Activated naive CD4-positive, alpha-beta T cell treated with anti-CD3 and anti-CD28 coated beads, Interleukin-2, amount 50 U/mL, for 72 hours (primary cell): ENCODE measurements around the gene PTPN21. TPM values are rescaled to one million over a fixed set of nuclear protein-coding genes. Genes with fewer than 3 reads are reported as not detected.

Experiments
- ATAC-seq, 2 donors: fragments of 150-1000 bp; cut with Tn5 transposase; 2 replicates each; pipeline ENCODE4 v1.10.0; 2021; ENCODE audit warnings: mild to moderate bottlenecking in 2 of 2, moderate library complexity in 2 of 2
- DNase-seq, 2 donors: peaks; one replicate each; pipeline ENCODE4 v3.0.0; 2021 to 2022; ENCODE audit warnings: low spot score in 2 of 2
- H3K27ac Mint-ChIP-seq, 2 donors: one replicate each; pipeline ENCODE4 v1.8.0; 2022; ENCODE audit warnings: mild to moderate bottlenecking in 2 of 2, mixed read lengths in 2 of 2
- H3K36me3 Mint-ChIP-seq, 2 donors: one replicate each; pipeline ENCODE4 v1.8.0; 2022; ENCODE audit warnings: mixed read lengths in 2 of 2
- H3K9me3 Mint-ChIP-seq, 2 donors: one replicate each; pipeline ENCODE4 v1.8.0; 2022; ENCODE audit warnings: mixed read lengths in 2 of 2
- total RNA-seq, 2 donors: library from RNA; stranded (reverse); gene quantifications; one replicate each; pipeline ENCODE4 v1.2.3, GENCODE V29; 2022

Gene PTPN21
- total RNA-seq = not detected

- Mint-ChIP-seq H3K27ac (no peak within 1 kb of the TSS), H3K36me3 (peaks cover 0 to 5% of the 10 kb centered on the region in 2 donors), H3K9me3 (no peaks in the 10 kb centered on the region)
- peak; percentile 45 to 65 for ATAC-seq
- no peak for DNase-seq
These were observed at the start of gene PTPN21 for GRCh38 chr14:88554457-88555286. Gene PTPN21, minus strand, starts transcription at chr14:88555007. Its CDS starts 4,590 bp downstream, at chr14:88550417.

- DNase-seq = no peak
- Mint-ChIP-seq H3K36me3 (peaks cover 20 to 51% of the 10 kb centered on the region in 2 donors), H3K9me3 (no peaks in the 10 kb centered on the region), H3K27ac (peak overlapping the region in 1 of 2 donors; percentile 76)
- ATAC-seq = no peak
These were observed 49.4 kb upstream of the PTPN21 start for GRCh38 chr14:88604212-88604611.

GRCh38 chr14:88599761-88600439 is 45.1 kb upstream of the PTPN21 start:
- Mint-ChIP-seq H3K36me3 (peaks cover 24 to 35% of the 10 kb centered on the region in 2 donors), H3K9me3 (no peaks in the 10 kb centered on the region), H3K27ac (peak overlapping the region; percentile 82 to 84)
- peak; percentile 94 to 96 for ATAC-seq
- DNase-seq = peak in 1 of 2 donors; percentile 36

- peak overlapping the region; percentile 82 to 84 for H3K27ac Mint-ChIP-seq
- H3K36me3 Mint-ChIP-seq = peaks cover 24 to 35% of the 10 kb centered on the region in 2 donors
- no peaks in the 10 kb centered on the region for H3K9me3 Mint-ChIP-seq
- no peak for DNase-seq
- no peak for ATAC-seq
These were observed 44.5 kb upstream of the PTPN21 start for GRCh38 chr14:88599326-88599725.

GRCh38 chr14:88598097-88598675 is 43.4 kb upstream of the PTPN21 start:
- H3K9me3 Mint-ChIP-seq = no peaks in the 10 kb centered on the region
- DNase-seq (no peak), ATAC-seq (peak in 1 of 2 donors; percentile 32)
- peak overlapping the region in 1 of 2 donors; percentile 24 for H3K27ac Mint-ChIP-seq
- peaks cover 21 to 24% of the 10 kb centered on the region in 2 donors for H3K36me3 Mint-ChIP-seq

GRCh38 chr14:88597601-88598000 is 42.8 kb upstream of the PTPN21 start:
- Mint-ChIP-seq H3K36me3 (peaks cover 20 to 22% of the 10 kb centered on the region in 2 donors), H3K9me3 (no peaks in the 10 kb centered on the region), H3K27ac (peak overlapping the region in 1 of 2 donors; percentile 24)
- DNase-seq = no peak
- no peak for ATAC-seq

GRCh38 chr14:88597038-88597437 is 42.2 kb upstream of the PTPN21 start:
- no peak for ATAC-seq
- H3K27ac Mint-ChIP-seq = peak overlapping the region in 1 of 2 donors; percentile 24
- DNase-seq = no peak
- H3K36me3 Mint-ChIP-seq = peaks cover 17 to 20% of the 10 kb centered on the region in 2 donors
- H3K9me3 Mint-ChIP-seq = no peaks in the 10 kb centered on the region

- ATAC-seq = no peak
- no peak overlapping the region for H3K27ac Mint-ChIP-seq
- no peaks in the 10 kb centered on the region for H3K9me3 Mint-ChIP-seq
- H3K36me3 Mint-ChIP-seq = peaks cover 1 to 6% of the 10 kb centered on the region in 2 donors
- no peak for DNase-seq
These were observed 37.2 kb upstream of the PTPN21 start for GRCh38 chr14:88592031-88592430.

- Mint-ChIP-seq H3K36me3 (peaks cover 0 to 12% of the 10 kb centered on the region in 2 donors), H3K9me3 (no peaks in the 10 kb centered on the region), H3K27ac (peak overlapping the region; percentile 19 to 56)
- DNase-seq (no peak), ATAC-seq (no peak)
These were observed 35.4 kb upstream of the PTPN21 start for GRCh38 chr14:88590173-88590572.

GRCh38 chr14:88588081-88588480 is 33.3 kb upstream of the PTPN21 start:
- ATAC-seq = no peak
- Mint-ChIP-seq H3K9me3 (no peaks in the 10 kb centered on the region), H3K27ac (peak overlapping the region in 1 of 2 donors; percentile 94), H3K36me3 (peaks cover 0 to 12% of the 10 kb centered on the region in 2 donors)
- DNase-seq = no peak

- H3K9me3 Mint-ChIP-seq = no peaks in the 10 kb centered on the region
- H3K36me3 Mint-ChIP-seq = peaks cover 2 to 9% of the 10 kb centered on the region in 2 donors
- no peak for DNase-seq
- H3K27ac Mint-ChIP-seq = no peak overlapping the region
- no peak for ATAC-seq
These were observed 29.6 kb upstream of the PTPN21 start for GRCh38 chr14:88584451-88584850.

- peaks cover 18 to 20% of the 10 kb centered on the region in 2 donors for H3K36me3 Mint-ChIP-seq
- no peak for ATAC-seq
These were observed 21.4 kb upstream of the PTPN21 start for GRCh38 chr14:88576222-88576621.

GRCh38 chr14:88572117-88572516 is 17.3 kb upstream of the PTPN21 start:
- Mint-ChIP-seq H3K27ac (no peak overlapping the region), H3K9me3 (no peaks in the 10 kb centered on the region), H3K36me3 (peaks cover 16 to 56% of the 10 kb centered on the region in 2 donors)
- DNase-seq = no peak
- ATAC-seq = no peak

More at GRCh38 chr14:88576222-88576621, 21.4 kb upstream of the PTPN21 start:
- no peak for DNase-seq
- Mint-ChIP-seq H3K9me3 (no peaks in the 10 kb centered on the region), H3K27ac (no peak overlapping the region)

- peak in 1 of 2 donors; percentile 55 for ATAC-seq
- H3K36me3 Mint-ChIP-seq = peaks cover 20 to 56% of the 10 kb centered on the region in 2 donors
- H3K27ac Mint-ChIP-seq = no peak overlapping the region
- no peaks in the 10 kb centered on the region for H3K9me3 Mint-ChIP-seq
- DNase-seq = no peak
These were observed 13.4 kb upstream of the PTPN21 start for GRCh38 chr14:88568196-88568595.

- ATAC-seq (no peak), DNase-seq (no peak)
- H3K36me3 Mint-ChIP-seq = peaks cover 20 to 37% of the 10 kb centered on the region in 2 donors
- H3K9me3 Mint-ChIP-seq = no peaks in the 10 kb centered on the region
- H3K27ac Mint-ChIP-seq = no peak overlapping the region
These were observed 10.6 kb upstream of the PTPN21 start for GRCh38 chr14:88565427-88565826.

GRCh38 chr14:88563845-88564244 is 9.0 kb upstream of the PTPN21 start:
- H3K9me3 Mint-ChIP-seq = no peaks in the 10 kb centered on the region
- DNase-seq (no peak), ATAC-seq (no peak)
- peak overlapping the region; percentile 88 to 94 for H3K27ac Mint-ChIP-seq
- H3K36me3 Mint-ChIP-seq = peaks cover 15 to 23% of the 10 kb centered on the region in 2 donors
